A673 (cell line): ENCODE measurements around the gene CELSR1. TPM values are rescaled to one million over a fixed set of nuclear protein-coding genes. Genes with fewer than 3 reads are reported as not detected.

ENCODE experiments used
- BruUV-seq: library from RNA; stranded (reverse); fragments of 400-500 nt; replicated peaks from 2 replicates; lab custom pipeline; 2021; lab: Mats Ljungman, UMichigan
- CTCF ChIA-PET: fragments of 300-600 bp; sonication (Branson Sonifier 250); formaldehyde crosslinking; loops from one replicate; lab custom pipeline; 2022; ENCODE audit warnings: antibody characterized with exemption; lab: Charles Lee
- POLR2A ChIA-PET: fragments of 300-600 bp; sonication (Branson Sonifier 250); formaldehyde crosslinking; loops from one replicate; lab custom pipeline; 2022; ENCODE audit warnings: antibody characterized with exemption; ENCODE audit not compliant: low non-redundant PET; lab: Charles Lee
- DNase-seq: peaks from one replicate; pipeline ENCODE4 v3.0.0-alpha.2; 2015; ENCODE audit warnings: low spot score
- H3K27ac ChIP-seq: fragments of 200-600 bp; sonication (generic); 2 replicates; pipeline ENCODE4 v1.5.1; 2016; ENCODE audit warnings: mixed run types, low read depth, mild to moderate bottlenecking, mixed read lengths, antibody characterized with exemption, low read length; ENCODE audit not compliant: poor library complexity, severe bottlenecking
- H3K27me3 ChIP-seq: fragments of 200-600 bp; sonication (generic); replicated peaks from 2 replicates; pipeline ENCODE4 v1.6.1; 2017; ENCODE audit warnings: mixed run types, low read depth, mild to moderate bottlenecking, mixed read lengths, antibody characterized with exemption, low read length; ENCODE audit not compliant: insufficient read depth, poor library complexity
- H3K36me3 ChIP-seq: fragments of 200-600 bp; sonication (generic); 2 replicates; pipeline ENCODE4 v1.6.1; 2016; ENCODE audit warnings: mixed run types, mild to moderate bottlenecking, mixed read lengths, antibody characterized with exemption, low read length; ENCODE audit not compliant: insufficient read depth, poor library complexity, severe bottlenecking
- H3K4me1 ChIP-seq: fragments of 200-600 bp; sonication (generic); 2 replicates; pipeline ENCODE4 v1.6.1; 2017; ENCODE audit warnings: mixed run types, mild to moderate bottlenecking, mixed read lengths, antibody characterized with exemption, low read length; ENCODE audit not compliant: insufficient read depth, poor library complexity, severe bottlenecking
- H3K4me3 ChIP-seq: fragments of 200-600 bp; sonication (generic); 2 replicates; pipeline ENCODE4 v1.5.1; 2016; ENCODE audit warnings: low read depth, mixed run types, mild to moderate bottlenecking, mixed read lengths, low read length; ENCODE audit not compliant: poor library complexity, severe bottlenecking
- H3K9me3 ChIP-seq: fragments of 200-600 bp; sonication (generic); 2 replicates; pipeline ENCODE4 v1.6.1; 2016; ENCODE audit warnings: mixed run types, low read depth, mild to moderate bottlenecking, mixed read lengths, antibody characterized with exemption, low read length; ENCODE audit not compliant: poor library complexity, severe bottlenecking
- EZH2 ChIP-seq: fragments of 200-600 bp; sonication (generic); IDR thresholded peaks from 2 replicates; pipeline ENCODE4 v1.6.1; 2017; ENCODE audit warnings: borderline replicate concordance, low read depth, mild to moderate bottlenecking, mixed read lengths, antibody characterized with exemption, low read length; ENCODE audit not compliant: poor library complexity, severe bottlenecking
- intact Hi-C: fragments of 100-400 bp; cut with micrococcal nuclease; formaldehyde crosslinking; loops from one replicate; pipeline ENCODE4 v1.10.0; 2022; ENCODE audit not compliant: unreplicated experiment
- total RNA-seq: library from RNA; stranded (reverse); gene quantifications from 2 replicates; pipeline ENCODE4 v1.2.3, GENCODE V29; 2021
- TF ChIP-seq, protein P1 (sequence below): fragments of 300-800, 200-600 bp; sonication (generic); conservative IDR thresholded peaks from 2 replicates; pipeline ENCODE4 v1.5.1; 2017; ENCODE audit warnings: low read depth, mild to moderate bottlenecking, antibody characterized with exemption, low read length, moderate library complexity, mixed read lengths

CELSR1 gene
- total RNA-seq, 1 experiment from 2014 or later = 2.3 TPM

- DNase-seq = peak; percentile 81
- ChIA-PET CTCF (interaction anchor here (0.5 to 1.6 kb wide), 3 partner anchors 12 to 351 kb away, joined by 3 to 4 read pairs (median 3); no protein-coding TSS in a partner anchor), POLR2A (no interaction called here)
- no peaks in the 10 kb centered on the region for H3K27me3 ChIP-seq
- H3K27ac ChIP-seq = no peak overlapping the region
- TF ChIP-seq, protein P1, sequence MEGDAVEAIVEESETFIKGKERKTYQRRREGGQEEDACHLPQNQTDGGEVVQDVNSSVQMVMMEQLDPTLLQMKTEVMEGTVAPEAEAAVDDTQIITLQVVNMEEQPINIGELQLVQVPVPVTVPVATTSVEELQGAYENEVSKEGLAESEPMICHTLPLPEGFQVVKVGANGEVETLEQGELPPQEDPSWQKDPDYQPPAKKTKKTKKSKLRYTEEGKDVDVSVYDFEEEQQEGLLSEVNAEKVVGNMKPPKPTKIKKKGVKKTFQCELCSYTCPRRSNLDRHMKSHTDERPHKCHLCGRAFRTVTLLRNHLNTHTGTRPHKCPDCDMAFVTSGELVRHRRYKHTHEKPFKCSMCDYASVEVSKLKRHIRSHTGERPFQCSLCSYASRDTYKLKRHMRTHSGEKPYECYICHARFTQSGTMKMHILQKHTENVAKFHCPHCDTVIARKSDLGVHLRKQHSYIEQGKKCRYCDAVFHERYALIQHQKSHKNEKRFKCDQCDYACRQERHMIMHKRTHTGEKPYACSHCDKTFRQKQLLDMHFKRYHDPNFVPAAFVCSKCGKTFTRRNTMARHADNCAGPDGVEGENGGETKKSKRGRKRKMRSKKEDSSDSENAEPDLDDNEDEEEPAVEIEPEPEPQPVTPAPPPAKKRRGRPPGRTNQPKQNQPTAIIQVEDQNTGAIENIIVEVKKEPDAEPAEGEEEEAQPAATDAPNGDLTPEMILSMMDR = peak; percentile 89
- no peak for TF ChIP-seq EZH2
- no TSS peak for BruUV-seq
- no peaks in the 10 kb centered on the region for H3K9me3 ChIP-seq
- peaks cover 12% of the 10 kb centered on the region for H3K4me1 ChIP-seq
- peaks cover 32% of the 10 kb centered on the region for H3K36me3 ChIP-seq
- intact Hi-C loops = loop anchor here (1.0 kb wide), 1 partner anchor 187 kb away; no protein-coding TSS in a partner anchor
- H3K4me3 ChIP-seq = no peak overlapping the region
Observed at GRCh38 chr22:46355369-46355995, 181.9 kb downstream of the CELSR1 start.

- BruUV-seq = no TSS peak
- POLR2A ChIA-PET = no interaction called here
Observed at GRCh38 chr22:46354993-46355305, 182.5 kb downstream of the CELSR1 start.

DNA sequence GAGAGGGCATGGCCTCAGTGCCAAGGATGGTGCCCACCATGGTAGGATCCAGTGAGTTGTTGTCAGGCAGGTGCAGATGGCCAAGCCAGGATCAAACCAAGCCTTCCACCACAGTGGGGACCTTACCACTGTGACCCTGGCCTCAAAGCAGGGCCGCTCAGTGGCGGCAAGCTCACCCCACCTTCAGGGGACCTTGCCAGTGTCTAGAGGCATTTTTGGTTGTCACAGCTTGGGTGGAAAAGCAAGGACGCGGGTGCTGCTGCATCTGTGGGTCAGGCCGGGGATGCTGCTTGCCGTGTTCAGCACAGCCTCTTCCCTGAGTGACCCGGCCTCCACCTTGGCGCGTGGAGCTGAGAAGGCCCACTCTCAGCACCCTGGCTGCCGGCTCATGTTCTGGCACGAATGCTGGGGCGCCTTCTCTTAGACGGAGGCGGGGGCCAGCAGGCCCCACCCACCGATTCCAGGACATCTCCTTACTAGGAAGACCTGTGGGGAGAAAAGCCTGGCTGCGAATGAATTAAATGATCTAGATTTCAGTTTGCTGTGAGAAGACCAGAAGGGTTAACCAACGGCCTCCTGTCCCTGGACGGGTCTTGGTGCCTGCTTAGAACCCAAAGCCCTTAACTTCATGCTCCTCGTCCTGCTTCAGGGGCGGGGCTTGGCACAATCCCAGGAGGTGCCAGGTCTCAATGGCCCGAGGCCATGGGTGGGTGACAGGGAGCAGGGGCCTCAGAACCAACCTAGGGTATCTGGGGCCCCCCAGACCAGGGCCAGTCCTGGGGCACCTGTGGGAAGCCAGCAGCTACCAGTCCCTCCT, 183.0 kb downstream of the CELSR1 start:
- POLR2A ChIA-PET = no interaction called here

More at GRCh38 chr22:46354993-46355305, 182.5 kb downstream of the CELSR1 start:
- CTCF ChIA-PET = interaction anchor here (0.5 to 1.6 kb wide), 3 partner anchors 13 to 351 kb away, joined by 3 to 4 read pairs (median 3); no protein-coding TSS in a partner anchor
- intact Hi-C loops = loop anchor here (1.0 kb wide), 1 partner anchor 187 kb away; no protein-coding TSS in a partner anchor
- no peak for DNase-seq
- no peaks in the 10 kb centered on the region for H3K27me3 ChIP-seq
- H3K4me1 ChIP-seq = peaks cover 12% of the 10 kb centered on the region
- no peak overlapping the region for H3K27ac ChIP-seq
- TF ChIP-seq, protein P1 = no peak
- no peak for TF ChIP-seq EZH2
- no peaks in the 10 kb centered on the region for H3K9me3 ChIP-seq
- H3K36me3 ChIP-seq = peaks cover 37% of the 10 kb centered on the region
- no peak overlapping the region for H3K4me3 ChIP-seq

More for the DNA sequence above, 183.0 kb downstream of the CELSR1 start:
- peaks cover 12% of the 10 kb centered on the region for H3K4me1 ChIP-seq
- BruUV-seq = no TSS peak
- no peaks in the 10 kb centered on the region for H3K27me3 ChIP-seq
- intact Hi-C loops = no loop called here
- CTCF ChIA-PET = interaction anchor here (1.6 kb wide), 1 partner anchor 13 kb away, joined by 4 read pairs; no protein-coding TSS in a partner anchor
- H3K4me3 ChIP-seq = no peak overlapping the region
- DNase-seq = no peak
- H3K27ac ChIP-seq = no peak overlapping the region
- peaks cover 42% of the 10 kb centered on the region for H3K36me3 ChIP-seq
- no peaks in the 10 kb centered on the region for H3K9me3 ChIP-seq
- no peak for TF ChIP-seq EZH2
- TF ChIP-seq, protein P1 = no peak
